ENCODE data around the gene DCDC1. TPM values are rescaled to one million over a fixed set of nuclear protein-coding genes. Genes with fewer than 3 reads are reported as not detected.

DCDC1 gene
- total and polyA plus RNA-seq, 9 of the 15 experiments (the other 6 are each of a cell fraction or from before 2014, with no cell fraction given): 0.05 to 0.18 (median 0.08) TPM; not detected in 3

DNA sequence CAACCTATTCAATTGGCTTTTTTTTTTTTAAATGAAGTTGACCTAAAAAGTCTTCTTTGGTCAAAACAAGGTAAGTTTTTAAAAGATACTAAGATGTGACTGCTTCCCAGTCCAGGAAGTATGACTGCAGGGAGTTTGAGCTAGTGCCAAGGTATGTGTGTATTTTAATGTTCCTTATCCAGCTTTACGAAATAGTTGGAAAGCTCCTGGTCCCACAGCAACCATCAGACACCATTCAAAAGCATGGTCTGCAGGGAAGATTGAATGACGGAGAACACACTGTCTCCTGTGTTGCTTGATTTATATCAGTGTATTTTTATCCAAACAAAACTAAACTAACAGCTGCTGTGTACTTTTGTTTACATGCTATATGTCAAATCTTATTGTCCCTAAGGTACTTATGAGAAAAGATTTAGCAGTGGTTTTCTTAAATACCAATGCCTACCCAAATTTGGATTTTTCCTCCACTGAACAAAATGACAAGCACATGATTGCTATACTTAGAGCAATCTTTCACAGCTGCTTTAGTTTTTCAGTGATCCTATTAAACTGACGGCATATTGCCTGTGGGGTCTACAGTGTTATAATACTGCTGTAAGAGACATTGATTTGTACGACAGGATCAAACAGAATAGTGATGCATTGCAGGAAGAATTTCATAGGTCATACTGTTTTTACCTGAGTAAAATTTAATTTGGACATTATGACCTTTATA lies 122.9 kb downstream of the DCDC1 start:
- no peak overlapping the region for H3K4me2 ChIP-seq (ENCODE audit: insufficient read depth, low read length)
- DNase-seq (ENCODE audit: extremely low read depth in 1 of 4, low spot score in 3 of 4) (no peak), FAIRE-seq (no peak), ATAC-seq (no peak)
- POLR2A ChIA-PET: interaction anchor here (0.6 kb wide), 1 partner anchor 657 kb away, joined by 3 read pairs; no protein-coding TSS in a partner anchor
- TF ChIP-seq CBFB (CRISPR knock-in tag; IDR thresholded peaks at IDR 0.05) (no peak), U2AF1 (optimal IDR thresholded peaks at IDR 0.05; ENCODE audit: low read depth, low read length) (no peak), JUNB (CRISPR knock-in tag; conservative IDR thresholded peaks at IDR 0.05) (no peak), ZNF644 (tag; IDR thresholded peaks at IDR 0.05; ENCODE audit: low read depth) (no peak), YY1 (IDR thresholded peaks at IDR 0.05; ENCODE audit: borderline replicate concordance in 1 of 3, control insufficient read depth in 1 of 3, extremely low read depth in 1 of 3, insufficient read depth in 3 of 3, insufficient read length in 1 of 3, insufficient replicate concordance in 2 of 3, low read depth in 1 of 3, low read length in 2 of 3) (no peak)
- TF ChIP-seq, protein P1, sequence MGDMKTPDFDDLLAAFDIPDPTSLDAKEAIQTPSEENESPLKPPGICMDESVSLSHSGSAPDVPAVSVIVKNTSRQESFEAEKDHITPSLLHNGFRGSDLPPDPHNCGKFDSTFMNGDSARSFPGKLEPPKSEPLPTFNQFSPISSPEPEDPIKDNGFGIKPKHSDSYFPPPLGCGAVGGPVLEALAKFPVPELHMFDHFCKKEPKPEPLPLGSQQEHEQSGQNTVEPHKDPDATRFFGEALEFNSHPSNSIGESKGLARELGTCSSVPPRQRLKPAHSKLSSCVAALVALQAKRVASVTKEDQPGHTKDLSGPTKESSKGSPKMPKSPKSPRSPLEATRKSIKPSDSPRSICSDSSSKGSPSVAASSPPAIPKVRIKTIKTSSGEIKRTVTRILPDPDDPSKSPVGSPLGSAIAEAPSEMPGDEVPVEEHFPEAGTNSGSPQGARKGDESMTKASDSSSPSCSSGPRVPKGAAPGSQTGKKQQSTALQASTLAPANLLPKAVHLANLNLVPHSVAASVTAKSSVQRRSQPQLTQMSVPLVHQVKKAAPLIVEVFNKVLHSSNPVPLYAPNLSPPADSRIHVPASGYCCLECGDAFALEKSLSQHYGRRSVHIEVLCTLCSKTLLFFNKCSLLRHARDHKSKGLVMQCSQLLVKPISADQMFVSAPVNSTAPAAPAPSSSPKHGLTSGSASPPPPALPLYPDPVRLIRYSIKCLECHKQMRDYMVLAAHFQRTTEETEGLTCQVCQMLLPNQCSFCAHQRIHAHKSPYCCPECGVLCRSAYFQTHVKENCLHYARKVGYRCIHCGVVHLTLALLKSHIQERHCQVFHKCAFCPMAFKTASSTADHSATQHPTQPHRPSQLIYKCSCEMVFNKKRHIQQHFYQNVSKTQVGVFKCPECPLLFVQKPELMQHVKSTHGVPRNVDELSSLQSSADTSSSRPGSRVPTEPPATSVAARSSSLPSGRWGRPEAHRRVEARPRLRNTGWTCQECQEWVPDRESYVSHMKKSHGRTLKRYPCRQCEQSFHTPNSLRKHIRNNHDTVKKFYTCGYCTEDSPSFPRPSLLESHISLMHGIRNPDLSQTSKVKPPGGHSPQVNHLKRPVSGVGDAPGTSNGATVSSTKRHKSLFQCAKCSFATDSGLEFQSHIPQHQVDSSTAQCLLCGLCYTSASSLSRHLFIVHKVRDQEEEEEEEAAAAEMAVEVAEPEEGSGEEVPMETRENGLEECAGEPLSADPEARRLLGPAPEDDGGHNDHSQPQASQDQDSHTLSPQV (IDR thresholded peaks at IDR 0.05): no peak
- H3K27me3 ChIP-seq (ENCODE audit: control insufficient read depth in 2 of 2, insufficient read depth in 2 of 2, low read length in 2 of 2): no peaks in the 10 kb centered on the region
- intact Hi-C loops (cut with micrococcal nuclease) (loop anchor here (10.0 kb wide), 1 partner anchor 128 kb away; no protein-coding TSS in a partner anchor), in situ Hi-C loops (cut with MboI) (loop anchor here (10.0 to 25.0 kb wide), 2 partner anchors 628 to 916 kb away; no protein-coding TSS in a partner anchor)
- CTCF ChIA-PET (ENCODE audit: low intra/inter-chr PET ratio): no interaction called here
- no peak overlapping the region for H3K4me3 ChIP-seq
- H3K27ac ChIP-seq (ENCODE audit: extremely low read depth, low read depth, low read length): no peak overlapping the region
- BruUV-seq (replicated peaks): no TSS peak
- no peaks in the 10 kb centered on the region for H3K9me3 ChIP-seq (replicated peaks; ENCODE audit: control insufficient read depth, insufficient read depth, low read depth, low read length)
- no peak overlapping the region for H3K9ac ChIP-seq (ENCODE audit: insufficient read depth in 1 of 2, low read depth in 2 of 2, low read length in 2 of 2)
- no peaks in the 10 kb centered on the region for H3K36me3 ChIP-seq (ENCODE audit: control insufficient read depth, insufficient read depth, low read length)
- H4K20me1 ChIP-seq (replicated peaks; ENCODE audit: control insufficient read depth, insufficient read depth, low read length): no peaks in the 10 kb centered on the region
- H3K79me2 ChIP-seq (ENCODE audit: control insufficient read depth, insufficient read depth, low read length): no peaks in the 10 kb centered on the region
- 1% methylated on average over 4 of the region's 4 CpGs for WGBS (ENCODE audit: insufficient coverage, low coverage, missing lambda C conversion rate)
- H2AFZ ChIP-seq (ENCODE audit: low read depth, low read length): no peak overlapping the region
- H3K4me1 ChIP-seq (replicated peaks in 1 of 2; ENCODE audit: control insufficient read depth in 2 of 2, insufficient read depth in 2 of 2, low read length in 2 of 2): no peaks in the 10 kb centered on the region
- no peaks in the 10 kb centered on the region for H3K9me1 ChIP-seq (ENCODE audit: control insufficient read depth, insufficient read depth, low read length)

All from K562 (cell line).